DND-41 (cell line): ENCODE measurements around the gene POMT2.
"Not testable (repeated sequence)": the region's sequence is repeated elsewhere in the genome, so short reads cannot be mapped to it uniquely, and the experiment has no call there.

Experiments used
- ATAC-seq: fragments of 200-7000 bp; cut with Tn5 transposase; 3 replicates; pipeline ENCODE4 v1.9.1; 2021; ENCODE audit warnings: low read depth; ENCODE audit not compliant: insufficient read depth
- DNase-seq: peaks from one replicate; pipeline ENCODE4 v3.0.0-alpha.2; 2020
- H2AFZ ChIP-seq: 2 replicates; pipeline ENCODE4 v1.6.0; 2012; ENCODE audit warnings: low read depth, low read length
- H3K27ac ChIP-seq: 2 replicates; pipeline ENCODE4 v1.5.1; 2012; ENCODE audit warnings: low read length, inconsistent platforms
- H3K27me3 ChIP-seq: fragments of 200-600 bp; sonication (generic); 2 replicates; pipeline ENCODE4 v1.6.0; 2012; ENCODE audit warnings: low read length, mild to moderate bottlenecking, inconsistent platforms; ENCODE audit not compliant: insufficient read depth, poor library complexity
- H3K36me3 ChIP-seq: 2 replicates; pipeline ENCODE4 v1.5.1; 2012; ENCODE audit warnings: low read length, inconsistent platforms; ENCODE audit not compliant: insufficient read depth
- H3K4me1 ChIP-seq: 2 replicates; pipeline ENCODE4 v1.5.1; 2012; ENCODE audit warnings: mild to moderate bottlenecking, low read length; ENCODE audit not compliant: insufficient read depth
- H3K4me2 ChIP-seq: 2 replicates; pipeline ENCODE4 v1.6.0; 2012; ENCODE audit warnings: mild to moderate bottlenecking, moderate library complexity, low read length, inconsistent platforms; ENCODE audit not compliant: insufficient read depth
- H3K4me3 ChIP-seq, 2 experiments: fragments of 200-600 bp in 1 of 2; shearing (Covaris generic) in 1 of 2; 2 replicates each; pipeline ENCODE4 v1.5.1; 2012 to 2016; ENCODE audit warnings: inconsistent platforms in 2 of 2, low read length in 2 of 2, mild to moderate bottlenecking in 2 of 2, low read depth in 1 of 2, moderate library complexity in 1 of 2
- H3K79me2 ChIP-seq: 2 replicates; pipeline ENCODE4 v1.6.0; 2012; ENCODE audit warnings: low read length, inconsistent platforms; ENCODE audit not compliant: insufficient read depth
- H3K9ac ChIP-seq: 2 replicates; pipeline ENCODE4 v1.6.0; 2012; ENCODE audit warnings: low read depth, mild to moderate bottlenecking, inconsistent platforms, low read length, moderate library complexity
- H3K9me3 ChIP-seq: 2 replicates; pipeline ENCODE4 v1.5.1; 2012; ENCODE audit warnings: low read length, moderate library complexity, mild to moderate bottlenecking, inconsistent platforms; ENCODE audit not compliant: insufficient read depth, severe bottlenecking
- H4K20me1 ChIP-seq: 2 replicates; pipeline ENCODE4 v1.6.0; 2012; ENCODE audit warnings: low read length; ENCODE audit not compliant: insufficient read depth
- CTCF ChIP-seq: IDR thresholded peaks from 2 replicates; pipeline ENCODE4 v1.5.1; 2012; ENCODE audit warnings: borderline replicate concordance, low read length, moderate library complexity, mild to moderate bottlenecking; ENCODE audit not compliant: poor library complexity, severe bottlenecking; ENCODE audit errors: extremely low read depth
- EZH2 ChIP-seq: IDR thresholded peaks from 3 replicates; pipeline ENCODE4 v1.6.1; 2012; ENCODE audit warnings: borderline replicate concordance, low read depth, mild to moderate bottlenecking, moderate library complexity, low read length, inconsistent platforms; ENCODE audit not compliant: severe bottlenecking

Gene POMT2

GRCh38 chr14:77340389-77340788, 19.7 kb upstream of the POMT2 start:
- H2AFZ ChIP-seq = no peak overlapping the region
- H3K27ac ChIP-seq = no peak overlapping the region
- H3K9ac ChIP-seq = no peak overlapping the region
- H3K9me3 ChIP-seq = no peaks in the 10 kb centered on the region
- no peak overlapping the region for H3K4me2 ChIP-seq
- no peaks in the 10 kb centered on the region for H3K4me1 ChIP-seq
- H3K36me3 ChIP-seq = peaks cover 47% of the 10 kb centered on the region
- no peaks in the 10 kb centered on the region for H3K79me2 ChIP-seq
- no peaks in the 10 kb centered on the region for H4K20me1 ChIP-seq
- TF ChIP-seq CTCF (no peak), EZH2 (no peak)
- H3K4me3 ChIP-seq = no peak overlapping the region
- no peak for ATAC-seq
- H3K27me3 ChIP-seq = no peaks in the 10 kb centered on the region
- DNase-seq = no peak

DNA sequence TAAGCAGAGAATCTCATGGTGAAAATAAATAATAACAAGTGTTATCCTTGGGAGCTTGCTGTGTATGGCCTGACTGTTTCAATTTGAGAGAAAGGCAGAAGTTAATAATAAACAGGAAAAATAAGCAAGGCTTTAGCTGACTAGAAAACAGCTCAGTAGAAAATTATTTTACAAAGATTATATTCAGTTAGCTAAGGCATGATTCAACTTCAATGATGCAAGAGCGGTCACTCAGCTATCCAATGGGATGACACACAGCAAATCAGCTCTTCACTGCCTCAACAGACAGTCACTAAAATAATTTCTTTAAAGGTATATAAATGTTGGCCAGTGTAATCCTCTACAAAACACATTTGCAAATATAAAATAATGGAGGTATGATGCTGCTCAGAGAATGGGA, 18.7 kb upstream of the POMT2 start:
- Histone ChIP-seq H3K27me3 (no peaks in the 10 kb centered on the region), H3K79me2 (no peaks in the 10 kb centered on the region), H3K27ac (no peak overlapping the region), H3K36me3 (peaks cover 45% of the 10 kb centered on the region), H3K9ac (no peak overlapping the region), H3K4me2 (no peak overlapping the region), H3K4me3 (no peak overlapping the region), H3K9me3 (no peaks in the 10 kb centered on the region), H3K4me1 (no peaks in the 10 kb centered on the region), H4K20me1 (no peaks in the 10 kb centered on the region), H2AFZ (no peak overlapping the region)
- TF ChIP-seq EZH2 (no peak), CTCF (no peak)
- no peak for ATAC-seq
- DNase-seq = no peak

GRCh38 chr14:77338302-77338701, 17.6 kb upstream of the POMT2 start:
- Histone ChIP-seq H3K4me2 (no peak overlapping the region), H2AFZ (no peak overlapping the region), H3K9ac (no peak overlapping the region), H3K27me3 (no peaks in the 10 kb centered on the region), H3K27ac (no peak overlapping the region), H3K4me1 (no peaks in the 10 kb centered on the region), H4K20me1 (no peaks in the 10 kb centered on the region), H3K79me2 (no peaks in the 10 kb centered on the region), H3K4me3 (no peak overlapping the region), H3K36me3 (peaks cover 42% of the 10 kb centered on the region), H3K9me3 (no peaks in the 10 kb centered on the region)
- ATAC-seq (no peak), DNase-seq (no peak)
- no peak for TF ChIP-seq EZH2
- TF ChIP-seq CTCF = no peak

DNA sequence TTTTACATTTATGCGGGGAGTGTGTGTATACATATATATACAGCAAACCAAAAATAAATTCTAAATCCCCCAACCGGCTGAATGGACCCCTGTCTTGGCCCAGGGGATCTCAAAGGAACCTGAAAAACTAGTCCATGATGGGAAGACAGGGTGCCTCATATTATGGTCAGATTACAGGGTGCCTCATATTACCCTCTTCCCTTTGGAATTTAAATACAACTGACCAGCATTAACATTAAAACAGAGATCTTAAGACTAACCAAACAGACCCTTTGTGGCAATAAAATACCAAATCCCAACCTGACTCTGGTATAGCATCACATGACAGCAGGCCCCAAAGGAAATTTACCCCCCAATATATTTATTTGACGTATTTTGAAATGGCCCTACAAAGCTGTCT, 17.2 kb upstream of the POMT2 start:
- ATAC-seq = no peak
- H3K27ac ChIP-seq = no peak overlapping the region

DNA sequence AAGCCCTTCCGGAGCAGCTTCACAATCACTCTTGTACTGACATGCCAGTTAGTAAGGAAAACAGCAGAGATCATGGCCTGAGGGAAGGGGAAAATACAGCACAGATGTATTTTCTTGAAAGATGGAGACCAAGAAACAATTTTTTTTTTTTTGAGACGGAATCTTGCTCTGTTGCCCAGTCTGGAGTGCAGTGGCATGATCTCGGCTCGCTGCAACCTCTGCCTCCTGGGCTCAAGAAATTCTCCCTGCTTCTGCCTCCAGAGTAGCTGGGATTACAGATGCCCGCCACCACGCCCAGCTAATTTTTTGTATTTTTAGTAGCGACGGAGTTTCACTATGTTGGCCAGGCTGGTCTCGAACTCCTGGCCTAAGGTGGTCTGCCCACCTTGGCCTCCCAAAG, 16.6 kb upstream of the POMT2 start:
- H3K27me3 ChIP-seq, H3K4me3 ChIP-seq, H2AFZ ChIP-seq, H3K79me2 ChIP-seq, H3K9me3 ChIP-seq, H3K4me1 ChIP-seq, H4K20me1 ChIP-seq, DNase-seq, H3K27ac ChIP-seq, H3K4me2 ChIP-seq, ATAC-seq, H3K9ac ChIP-seq: not testable (repeated sequence)
- peaks cover 32% of the 10 kb centered on the region for H3K36me3 ChIP-seq

More for the DNA sequence above, 17.2 kb upstream of the POMT2 start:
- Histone ChIP-seq H3K9me3 (no peaks in the 10 kb centered on the region), H4K20me1 (no peaks in the 10 kb centered on the region), H3K36me3 (peaks cover 38% of the 10 kb centered on the region), H3K4me2 (no peak overlapping the region), H3K27me3 (no peaks in the 10 kb centered on the region), H2AFZ (no peak overlapping the region), H3K4me3 (no peak overlapping the region), H3K4me1 (no peaks in the 10 kb centered on the region), H3K79me2 (no peaks in the 10 kb centered on the region), H3K9ac (no peak overlapping the region)
- no peak for DNase-seq
- TF ChIP-seq EZH2 (no peak), CTCF (no peak)
